Measurements from ENCODE around the gene RALGAPA2. TPM values are rescaled to one million over a fixed set of nuclear protein-coding genes. Genes with fewer than 3 reads are reported as not detected.

RALGAPA2 gene
- total and polyA plus RNA-seq, 2 of the 13 experiments (the other 11 are each of a cell fraction or from before 2014, with no cell fraction given), result 13.8 to 17.7 TPM

DNA sequence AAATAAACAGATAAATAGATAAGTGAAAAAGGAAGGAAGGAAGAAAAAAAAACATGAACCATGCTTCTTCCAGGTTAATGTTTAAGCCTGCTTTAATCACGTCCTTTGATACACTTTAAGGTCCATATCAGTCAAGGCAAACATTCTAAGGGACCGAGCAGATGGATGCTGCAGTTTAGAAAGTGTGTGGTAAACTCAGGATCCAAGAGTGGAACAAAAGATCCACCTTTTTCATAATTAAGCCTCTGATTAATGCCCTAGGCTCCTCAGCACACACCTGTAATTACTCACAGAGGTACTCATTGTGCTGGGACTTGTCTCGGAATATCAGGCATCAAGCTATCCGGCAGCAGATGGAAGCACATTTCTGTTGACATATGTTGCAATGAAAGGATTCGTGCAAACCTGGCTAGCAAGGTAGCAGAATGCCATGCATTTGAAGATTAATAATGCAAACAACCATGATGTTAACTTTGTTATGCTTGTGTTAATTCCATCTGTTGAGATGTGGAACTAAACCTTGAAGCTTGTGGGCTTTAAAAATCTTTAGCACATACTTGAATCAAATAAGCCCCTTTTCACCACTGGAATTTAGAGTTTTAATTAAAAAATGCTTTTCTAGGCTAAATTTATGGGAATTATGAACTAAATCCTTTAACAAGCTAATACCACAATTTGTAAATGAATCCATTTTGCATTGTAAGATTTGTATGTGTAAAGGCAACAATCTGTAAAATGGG lies 163.7 kb downstream of the RALGAPA2 start (continued):
- peak; percentile 71; the same call in 1 of the 2 replicates for TF ChIP-seq GFI1 (CRISPR knock-in tag; IDR thresholded peaks at IDR 0.05; ENCODE audit: borderline replicate concordance)
- TF ChIP-seq, protein P1, sequence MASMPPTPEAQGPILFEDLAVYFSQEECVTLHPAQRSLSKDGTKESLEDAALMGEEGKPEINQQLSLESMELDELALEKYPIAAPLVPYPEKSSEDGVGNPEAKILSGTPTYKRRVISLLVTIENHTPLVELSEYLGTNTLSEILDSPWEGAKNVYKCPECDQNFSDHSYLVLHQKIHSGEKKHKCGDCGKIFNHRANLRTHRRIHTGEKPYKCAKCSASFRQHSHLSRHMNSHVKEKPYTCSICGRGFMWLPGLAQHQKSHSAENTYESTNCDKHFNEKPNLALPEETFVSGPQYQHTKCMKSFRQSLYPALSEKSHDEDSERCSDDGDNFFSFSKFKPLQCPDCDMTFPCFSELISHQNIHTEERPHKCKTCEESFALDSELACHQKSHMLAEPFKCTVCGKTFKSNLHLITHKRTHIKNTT (CRISPR knock-in tag; IDR thresholded peaks at IDR 0.05), result no peak
- TF ChIP-seq HNF4A (CRISPR knock-in tag; IDR thresholded peaks at IDR 0.05), result peak; percentile 63
- TF ChIP-seq CBFB (CRISPR knock-in tag; IDR thresholded peaks at IDR 0.05), result 0 out of 2 replicates have a peak, but pooled peaks have one; percentile 53
- peak; percentile 74; the same call in 1 of the 2 replicates for TF ChIP-seq AHDC1 (CRISPR knock-in tag; IDR thresholded peaks at IDR 0.05; ENCODE audit: borderline replicate concordance)
- 0 out of 2 replicates have a peak, but pooled peaks have one; percentile 39 for TF ChIP-seq KMT2A (CRISPR knock-in tag; IDR thresholded peaks at IDR 0.05)
- peak; percentile 95 for TF ChIP-seq CEBPG (CRISPR knock-in tag; IDR thresholded peaks at IDR 0.05)
- peak; percentile 35; the same call in 1 of the 2 replicates for TF ChIP-seq MAX (IDR thresholded peaks at IDR 0.05)
- TF ChIP-seq BRD4 (CRISPR knock-in tag; IDR thresholded peaks at IDR 0.05), result no peak
- TF ChIP-seq ZNF264 (CRISPR knock-in tag; IDR thresholded peaks at IDR 0.05), result no peak
- TF ChIP-seq KMT2B (CRISPR knock-in tag; IDR thresholded peaks at IDR 0.05), result 0 out of 2 replicates have a peak, but pooled peaks have one; percentile 58
- TF ChIP-seq, protein P2, sequence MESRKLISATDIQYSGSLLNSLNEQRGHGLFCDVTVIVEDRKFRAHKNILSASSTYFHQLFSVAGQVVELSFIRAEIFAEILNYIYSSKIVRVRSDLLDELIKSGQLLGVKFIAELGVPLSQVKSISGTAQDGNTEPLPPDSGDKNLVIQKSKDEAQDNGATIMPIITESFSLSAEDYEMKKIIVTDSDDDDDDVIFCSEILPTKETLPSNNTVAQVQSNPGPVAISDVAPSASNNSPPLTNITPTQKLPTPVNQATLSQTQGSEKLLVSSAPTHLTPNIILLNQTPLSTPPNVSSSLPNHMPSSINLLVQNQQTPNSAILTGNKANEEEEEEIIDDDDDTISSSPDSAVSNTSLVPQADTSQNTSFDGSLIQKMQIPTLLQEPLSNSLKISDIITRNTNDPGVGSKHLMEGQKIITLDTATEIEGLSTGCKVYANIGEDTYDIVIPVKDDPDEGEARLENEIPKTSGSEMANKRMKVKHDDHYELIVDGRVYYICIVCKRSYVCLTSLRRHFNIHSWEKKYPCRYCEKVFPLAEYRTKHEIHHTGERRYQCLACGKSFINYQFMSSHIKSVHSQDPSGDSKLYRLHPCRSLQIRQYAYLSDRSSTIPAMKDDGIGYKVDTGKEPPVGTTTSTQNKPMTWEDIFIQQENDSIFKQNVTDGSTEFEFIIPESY (CRISPR knock-in tag; IDR thresholded peaks at IDR 0.05), result no peak
- TF ChIP-seq ZNF781 (CRISPR knock-in tag; IDR thresholded peaks at IDR 0.05; ENCODE audit: borderline replicate concordance, not compliant biosample characterization), result peak; percentile 73
- TF ChIP-seq CHD4 (IDR thresholded peaks at IDR 0.05; ENCODE audit: borderline replicate concordance, low read length), result peak; percentile 66; the same call in 1 of the 2 replicates
- peak; percentile 55 for TF ChIP-seq KDM6A (CRISPR knock-in tag; IDR thresholded peaks at IDR 0.05; ENCODE audit: low read depth)
- TF ChIP-seq CHCHD3 (CRISPR knock-in tag; IDR thresholded peaks at IDR 0.05), result no peak
- TF ChIP-seq ZNF556 (CRISPR knock-in tag; IDR thresholded peaks at IDR 0.05; ENCODE audit: borderline replicate concordance), result no peak; the same call in 1 of the 2 replicates
- TF ChIP-seq RBM39 (IDR thresholded peaks at IDR 0.05; ENCODE audit: low read depth, low read length, poor library complexity, severe bottlenecking), result no peak
- TF ChIP-seq TFAP4 (IDR thresholded peaks at IDR 0.05; ENCODE audit: borderline replicate concordance, low read depth), result 0 out of 2 replicates have a peak, but pooled peaks have one; percentile 23

Measured in HepG2 (cell line).